NCI-H1417 (cell line): ENCODE data around the gene REEP3.
A peak's percentile ranks its signal among the peaks of the same experiment; 100 is the strongest.

Experiments
- DNase-seq, 3 experiments: peaks; one replicate each; lab custom pipeline; 2025; lab: John Stamatoyannopoulos, UW

REEP3 gene

DNA sequence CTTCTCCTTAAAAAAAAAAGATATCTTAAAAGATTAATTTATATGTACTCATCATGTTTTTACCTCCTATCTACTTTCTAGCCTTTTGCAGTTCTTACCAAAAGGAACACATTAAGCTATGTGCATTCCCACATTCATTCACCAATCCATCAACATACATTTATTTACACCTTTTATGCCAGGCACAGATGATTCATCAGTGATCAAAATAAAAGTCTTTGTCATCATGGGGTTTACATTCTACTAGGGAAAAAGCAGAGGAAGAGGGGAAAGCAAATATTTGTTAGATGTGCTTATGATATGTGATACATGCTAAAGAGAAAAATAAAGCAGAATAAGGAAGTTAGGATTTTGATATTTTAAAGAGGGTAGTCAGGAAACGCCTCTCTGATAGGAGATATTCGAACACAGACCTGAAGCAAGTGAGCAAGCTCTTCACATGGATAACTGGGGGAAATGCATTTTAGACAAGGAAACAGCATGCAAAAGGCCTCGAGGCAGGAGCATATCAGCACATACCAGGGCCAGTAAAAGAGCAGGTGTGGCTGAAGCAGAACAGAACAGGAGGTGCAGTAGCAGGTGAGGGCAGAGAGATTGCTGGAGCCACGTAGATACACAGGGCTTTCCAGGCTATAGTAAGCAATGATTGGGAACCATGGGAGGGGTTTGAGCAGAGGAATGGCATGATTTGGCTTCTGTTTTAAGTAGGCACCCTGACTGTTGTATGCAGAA is 67.4 kb downstream of the REEP3 start:
- DNase-seq, result peak in 2 of 3 experiments; percentile 23 to 65

DNA sequence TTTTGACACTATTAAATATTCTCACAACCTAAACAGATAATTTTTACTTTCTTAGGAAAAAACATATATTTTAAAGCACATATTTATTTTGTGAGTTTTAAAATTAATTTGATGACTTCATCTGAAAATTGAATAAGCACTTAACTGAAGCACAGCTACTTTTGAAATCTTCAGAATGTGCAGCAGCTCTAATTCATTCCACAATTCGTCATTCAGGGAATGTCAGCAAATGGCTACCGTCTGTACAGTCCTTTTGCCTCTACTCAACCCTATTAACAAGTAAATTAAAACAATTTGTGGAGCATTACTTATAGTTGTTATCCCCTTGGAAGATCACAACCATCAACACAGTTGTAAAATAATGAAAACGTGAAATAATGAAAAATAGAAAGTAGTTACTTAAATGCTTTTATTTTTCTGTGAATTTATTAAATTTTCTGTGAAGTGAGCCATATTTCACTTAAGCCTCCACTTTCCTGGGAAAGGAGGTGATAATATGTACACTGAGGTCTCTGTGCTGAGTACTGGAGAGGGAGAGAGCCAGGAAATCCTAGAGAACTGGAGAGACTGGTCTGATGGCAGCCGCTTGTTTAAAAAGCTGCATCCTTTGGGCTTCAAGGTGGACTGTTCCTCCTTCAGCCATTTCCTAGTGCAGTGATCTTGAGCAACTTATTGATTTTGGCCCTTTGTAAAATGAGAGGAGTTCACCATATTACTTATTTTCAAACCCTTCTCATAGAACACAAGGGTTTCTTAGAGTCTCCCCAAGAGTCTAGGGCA is 70.6 kb downstream of the REEP3 start:
- DNase-seq, result no peak

DNA sequence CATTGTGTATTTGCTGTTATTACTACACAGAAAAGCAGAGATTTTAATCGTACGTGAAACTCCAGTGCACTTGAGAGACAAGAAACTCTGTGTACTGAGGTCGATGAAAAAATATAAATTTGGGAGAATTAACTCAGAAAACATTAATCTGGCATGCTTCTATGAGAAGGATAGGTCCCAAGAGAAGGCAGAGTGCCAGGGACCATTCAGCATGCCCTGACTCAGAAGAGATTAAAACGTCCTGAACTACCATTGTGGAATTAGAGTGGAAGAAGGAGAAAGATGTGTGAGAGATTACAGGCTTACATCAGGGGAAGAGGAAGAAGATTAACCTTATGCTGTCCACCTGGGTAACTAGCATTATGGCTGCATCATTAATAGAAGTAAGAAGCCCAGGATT is 72.4 kb downstream of the REEP3 start:
- no peak for DNase-seq

DNA sequence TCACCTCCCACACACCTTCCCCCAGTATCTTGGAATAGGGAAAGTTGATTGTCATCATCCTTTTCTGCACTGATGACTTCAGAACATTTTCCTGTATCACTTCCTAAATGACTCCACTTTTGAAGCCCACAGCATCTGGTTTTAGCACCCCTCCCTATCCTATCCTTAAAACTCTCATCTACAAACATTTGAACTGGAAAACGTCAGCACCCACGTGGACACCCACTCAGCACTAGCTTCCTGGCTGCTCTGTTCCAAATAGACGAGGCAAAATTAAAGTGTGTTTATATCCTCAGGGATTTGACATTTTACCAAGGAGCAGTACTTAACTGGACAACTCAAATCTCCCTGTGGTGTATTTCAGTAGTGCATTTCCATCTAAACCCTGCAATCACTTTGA is 73.9 kb downstream of the REEP3 start:
- DNase-seq, result no peak

DNA sequence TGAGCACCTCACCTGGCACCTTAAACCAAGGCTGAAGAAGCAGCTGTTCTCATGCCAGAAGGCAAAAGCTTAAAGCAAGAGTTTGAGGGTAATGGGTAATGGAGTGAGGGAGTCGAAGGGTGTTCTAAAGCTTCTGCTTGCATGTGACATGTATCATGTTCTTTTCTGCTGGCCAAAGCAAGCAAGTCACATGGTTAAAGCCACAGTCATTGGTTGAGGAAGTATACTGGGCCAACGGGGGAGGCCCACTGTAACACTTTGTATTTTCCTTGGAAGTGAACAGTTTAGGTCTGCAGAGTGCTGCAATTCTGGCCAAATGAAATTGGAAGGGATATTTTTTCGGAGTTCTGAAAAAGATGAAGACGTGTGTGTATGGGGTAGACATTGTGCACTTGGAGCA is 75.7 kb downstream of the REEP3 start:
- no peak for DNase-seq

DNA sequence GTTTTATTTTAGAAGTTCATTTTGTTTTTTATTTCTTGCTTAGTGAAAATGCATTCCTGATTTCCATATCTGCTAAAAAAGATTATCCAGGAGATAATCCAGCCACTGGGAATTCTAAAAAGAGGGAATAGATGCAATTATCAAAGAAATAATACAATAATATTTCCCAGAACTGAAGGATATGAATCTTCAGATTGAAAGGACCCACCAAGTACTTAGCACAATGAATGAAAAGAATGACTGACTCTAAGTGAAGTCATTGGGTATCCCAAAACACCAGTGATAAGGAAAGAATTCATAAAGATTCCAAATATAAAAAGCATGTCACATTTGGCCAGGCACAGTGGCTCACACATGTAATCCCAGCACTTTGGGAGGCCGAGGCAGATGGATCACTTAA is 79.3 kb downstream of the REEP3 start:
- DNase-seq, result no peak

DNA sequence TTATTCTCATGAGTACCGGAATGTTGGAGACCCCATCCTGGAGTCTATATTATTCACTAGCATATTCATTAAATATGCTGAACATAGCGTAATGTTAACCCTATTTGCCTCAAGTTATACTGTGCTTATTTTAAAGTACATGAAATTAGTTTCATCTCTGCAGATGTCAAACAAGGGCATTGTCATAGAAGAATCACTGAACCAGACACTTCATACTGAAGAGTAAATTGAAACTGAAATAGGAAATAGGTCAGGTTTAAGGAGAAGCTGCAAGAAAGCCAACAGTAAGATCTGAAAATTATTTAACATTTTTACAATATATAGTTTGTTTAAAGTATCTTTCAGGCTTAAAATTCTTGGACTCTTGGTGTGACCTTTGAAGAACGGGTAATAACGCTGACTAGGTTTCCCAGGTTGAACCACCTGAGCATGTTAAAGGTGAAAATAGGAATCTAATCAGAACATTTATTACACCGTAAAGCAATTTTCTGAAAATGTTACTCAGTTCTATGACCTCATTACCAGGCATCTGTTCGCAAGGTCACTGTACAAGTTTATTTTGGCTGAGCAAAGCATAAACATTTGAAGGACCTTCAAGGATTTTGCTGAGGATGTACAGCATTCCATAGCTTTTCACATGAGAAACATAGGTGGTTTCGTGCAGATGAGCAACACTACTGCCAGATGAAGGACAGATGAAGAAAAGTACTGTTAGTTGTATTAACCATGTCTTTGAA is 82.7 kb downstream of the REEP3 start:
- no peak for DNase-seq

DNA sequence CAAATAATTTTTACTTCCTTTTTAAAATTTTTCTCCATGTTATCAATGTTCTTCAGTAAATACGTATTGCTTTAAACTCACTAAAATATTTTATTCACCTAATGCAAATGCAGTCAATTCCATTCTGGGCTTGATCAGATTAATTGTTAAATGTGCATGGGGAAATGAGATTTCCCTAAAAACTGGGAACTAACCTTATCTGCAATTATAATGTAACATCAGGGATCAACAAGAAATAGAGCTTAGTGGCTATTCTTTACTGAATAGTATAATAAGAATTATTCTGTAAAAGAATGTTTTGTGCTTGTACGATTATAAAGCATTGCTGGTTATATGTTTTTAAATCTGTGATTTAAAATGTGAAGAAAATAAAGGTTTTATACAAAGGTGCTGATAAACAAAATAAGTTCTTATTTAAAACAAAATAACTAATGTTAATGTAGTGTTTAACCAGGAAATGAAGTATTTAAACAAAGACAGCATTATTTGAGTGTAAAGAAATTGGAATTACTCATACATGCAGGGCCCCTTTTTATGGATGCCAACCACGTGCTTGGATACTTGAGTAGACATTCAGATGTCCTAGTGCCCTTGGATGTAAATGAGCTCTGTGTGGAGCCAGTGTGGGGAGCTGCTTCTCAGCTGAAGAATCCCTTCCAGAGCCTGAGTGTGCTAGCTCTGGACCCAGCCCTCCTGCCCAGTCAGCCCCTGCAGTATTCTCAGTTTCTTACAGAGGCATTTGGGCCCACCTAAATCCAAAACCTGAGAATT is 84.2 kb downstream of the REEP3 start:
- DNase-seq, result no peak

DNA sequence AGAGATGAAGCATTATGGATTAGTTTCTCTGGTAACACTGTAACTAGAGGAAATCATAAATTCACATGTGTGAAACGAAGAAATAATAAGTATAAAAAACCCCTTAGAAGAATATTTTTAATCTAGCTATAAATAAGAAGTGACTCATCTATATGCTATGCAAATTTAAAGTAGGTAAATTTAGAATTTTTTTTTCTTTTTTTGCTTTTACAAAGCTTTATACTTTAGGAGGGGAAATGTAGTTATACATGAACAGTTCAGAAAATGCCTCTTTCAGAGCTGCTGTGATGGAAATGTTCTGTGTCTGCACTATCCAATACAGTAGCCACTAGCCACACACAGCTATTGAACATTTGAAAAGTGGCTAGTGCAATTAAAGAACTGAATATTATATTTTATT is 87.3 kb downstream of the REEP3 start:
- DNase-seq, result no peak

DNA sequence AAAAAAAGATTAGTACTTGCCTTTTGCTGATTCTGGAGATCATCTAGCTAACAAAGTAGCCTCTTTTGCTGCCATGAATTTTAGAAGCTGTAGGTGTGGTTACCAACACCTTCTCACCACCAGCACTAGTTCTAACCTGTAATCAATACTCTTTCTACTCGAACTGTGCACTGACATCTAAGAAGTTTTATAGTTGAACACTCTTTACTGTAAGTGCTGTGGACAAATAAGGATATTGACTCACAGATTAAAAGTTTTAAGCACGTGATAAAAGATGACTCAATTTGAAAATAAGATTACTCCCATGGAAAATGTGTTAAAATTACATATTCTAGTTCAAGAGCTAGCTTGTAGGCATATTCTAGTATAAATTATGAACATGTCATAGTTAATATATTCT is 89.9 kb downstream of the REEP3 start:
- no peak for DNase-seq

DNA sequence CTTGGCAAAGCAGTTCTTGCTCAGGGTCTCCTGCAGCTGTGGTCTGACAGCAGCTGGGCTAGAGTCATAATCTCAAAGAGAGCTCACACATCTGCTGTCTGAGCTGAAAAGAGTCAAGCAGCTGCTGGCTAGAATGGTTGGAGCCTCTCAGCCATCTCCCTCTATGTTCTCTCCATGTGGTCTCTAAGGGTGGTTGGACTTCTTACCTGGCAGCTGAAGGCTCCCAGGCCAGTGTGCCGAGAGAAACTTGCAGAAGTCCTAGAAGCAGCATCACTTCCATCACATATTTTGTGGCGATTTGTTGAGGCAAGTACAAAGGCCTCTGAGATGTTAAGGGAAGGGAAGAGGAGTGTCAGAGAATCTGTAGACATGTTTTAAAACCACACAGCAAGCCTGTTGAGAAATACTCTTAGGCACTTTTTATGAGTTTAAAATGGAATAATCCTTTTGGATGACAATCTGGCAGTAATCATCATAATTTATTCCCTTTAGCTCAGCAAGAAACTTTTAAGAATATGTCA is 93.2 kb downstream of the REEP3 start:
- peak in 1 of 3 experiments; percentile 5 for DNase-seq

DNA sequence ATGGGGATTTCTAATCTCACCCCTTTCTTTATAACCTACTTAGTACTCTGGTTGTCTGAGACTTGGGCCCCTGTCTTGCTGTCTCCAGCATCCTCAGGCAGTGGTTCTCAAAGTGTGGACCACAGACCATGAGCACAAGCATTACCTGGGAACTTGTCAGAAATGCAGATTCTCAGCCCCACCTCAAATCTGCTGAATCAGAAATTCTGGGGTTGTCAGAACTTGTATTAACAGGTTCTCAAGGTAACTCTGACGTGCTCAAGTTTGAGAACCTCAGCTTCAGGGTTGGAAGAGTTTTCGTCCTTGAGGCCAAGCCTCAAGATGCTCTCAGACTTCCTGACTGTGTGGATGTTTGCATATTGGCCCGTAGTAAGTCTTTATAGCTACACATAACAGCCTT is 97.4 kb downstream of the REEP3 start:
- no peak for DNase-seq

DNA sequence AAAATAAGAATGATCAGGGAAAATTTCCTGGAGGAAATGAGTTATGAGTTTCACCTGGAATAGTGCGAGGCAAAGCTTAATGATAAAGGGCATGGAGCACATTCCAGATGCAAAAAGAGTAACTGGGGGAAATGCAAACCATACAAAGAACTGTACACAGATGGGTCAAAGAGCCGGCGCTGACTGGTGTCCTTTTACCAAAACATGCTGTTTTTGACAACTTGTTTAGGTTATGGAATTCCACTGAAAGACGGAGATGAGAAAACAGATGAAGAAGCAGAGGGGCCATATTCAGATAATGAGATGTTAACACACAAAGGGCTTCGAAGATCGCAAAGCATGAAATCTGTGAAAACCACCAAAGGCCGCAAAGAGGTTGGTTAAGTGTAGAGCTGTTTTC is 98.2 kb downstream of the REEP3 start:
- DNase-seq, result no peak

DNA sequence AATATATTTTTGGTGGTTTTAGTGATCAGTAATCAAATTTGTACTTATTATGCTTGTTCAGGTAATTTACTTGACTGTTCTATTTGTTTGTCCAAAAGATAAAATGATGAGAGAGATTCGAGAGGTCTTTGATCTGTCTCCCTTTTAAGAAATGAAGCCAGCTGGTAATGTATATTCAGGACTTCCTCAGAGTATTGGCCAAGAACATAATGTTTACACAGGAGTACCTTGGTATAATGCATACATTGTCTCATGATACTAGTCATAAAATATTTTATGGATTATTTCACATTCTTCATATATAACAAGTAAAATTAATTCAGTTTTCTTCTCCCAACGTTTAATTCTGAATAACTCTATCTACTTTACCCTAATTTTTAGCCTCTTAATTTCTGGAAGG is 100.9 kb downstream of the REEP3 start:
- no peak for DNase-seq

DNA sequence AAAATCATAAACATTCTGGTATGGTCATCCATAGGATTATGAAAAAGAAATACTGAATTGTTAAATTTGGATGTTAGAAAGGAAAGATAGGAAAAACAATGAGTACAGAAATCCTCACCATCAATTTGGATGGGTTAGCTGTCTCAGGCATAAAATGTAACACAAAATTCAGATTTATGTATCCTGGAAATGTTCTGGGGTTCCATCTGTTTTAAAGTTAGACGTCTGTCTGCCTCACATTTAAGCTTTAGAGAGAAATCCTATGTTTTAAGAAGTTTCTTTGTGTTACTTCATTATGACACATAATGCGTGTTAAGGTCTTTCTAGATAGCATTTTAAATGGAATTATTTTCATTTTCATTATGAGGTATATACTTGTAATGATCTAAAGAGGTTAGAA is 103.5 kb downstream of the REEP3 start:
- peak in 1 of 3 experiments; percentile 31 for DNase-seq

DNA sequence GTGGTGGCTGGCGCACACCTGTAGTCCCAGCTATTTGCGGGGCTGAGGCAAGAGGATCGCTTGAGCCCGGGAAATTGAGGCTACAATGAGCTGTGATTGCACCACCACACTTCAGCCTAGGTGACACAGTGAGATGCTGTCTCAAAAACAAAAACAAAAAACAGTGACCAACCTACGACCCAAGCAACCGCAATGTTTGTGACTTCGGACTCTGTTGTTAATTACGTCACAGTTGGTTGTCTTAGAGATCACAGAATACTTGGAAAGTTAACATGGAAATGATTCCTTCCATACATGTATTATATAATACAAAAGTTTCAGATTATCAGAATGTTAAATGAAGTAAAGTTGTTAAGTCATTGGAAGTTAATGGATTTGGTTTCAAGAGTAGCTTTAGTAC is 106.2 kb downstream of the REEP3 start:
- DNase-seq, result peak in 1 of 3 experiments; percentile 12

DNA sequence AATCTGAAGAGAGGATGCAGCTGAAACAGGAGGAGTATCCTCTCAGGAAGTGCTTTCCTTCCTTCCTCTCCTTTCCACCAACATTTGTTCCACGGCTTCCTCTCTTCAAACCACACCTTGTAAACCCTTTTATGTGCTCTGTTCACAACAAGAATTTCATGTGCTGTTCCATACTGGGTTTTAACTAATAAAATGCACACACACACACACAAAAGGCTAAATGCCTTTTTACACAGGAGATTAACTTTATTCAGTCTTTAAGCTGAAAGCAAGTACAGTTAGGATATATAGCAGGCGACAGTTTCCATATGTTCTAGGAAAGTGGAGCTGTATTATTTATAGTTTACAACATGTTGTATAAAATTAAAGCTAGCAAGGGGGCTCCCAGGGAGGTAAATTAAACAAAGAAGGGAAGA is 106.7 kb downstream of the REEP3 start:
- peak in 1 of 3 experiments; percentile 28 for DNase-seq

DNA sequence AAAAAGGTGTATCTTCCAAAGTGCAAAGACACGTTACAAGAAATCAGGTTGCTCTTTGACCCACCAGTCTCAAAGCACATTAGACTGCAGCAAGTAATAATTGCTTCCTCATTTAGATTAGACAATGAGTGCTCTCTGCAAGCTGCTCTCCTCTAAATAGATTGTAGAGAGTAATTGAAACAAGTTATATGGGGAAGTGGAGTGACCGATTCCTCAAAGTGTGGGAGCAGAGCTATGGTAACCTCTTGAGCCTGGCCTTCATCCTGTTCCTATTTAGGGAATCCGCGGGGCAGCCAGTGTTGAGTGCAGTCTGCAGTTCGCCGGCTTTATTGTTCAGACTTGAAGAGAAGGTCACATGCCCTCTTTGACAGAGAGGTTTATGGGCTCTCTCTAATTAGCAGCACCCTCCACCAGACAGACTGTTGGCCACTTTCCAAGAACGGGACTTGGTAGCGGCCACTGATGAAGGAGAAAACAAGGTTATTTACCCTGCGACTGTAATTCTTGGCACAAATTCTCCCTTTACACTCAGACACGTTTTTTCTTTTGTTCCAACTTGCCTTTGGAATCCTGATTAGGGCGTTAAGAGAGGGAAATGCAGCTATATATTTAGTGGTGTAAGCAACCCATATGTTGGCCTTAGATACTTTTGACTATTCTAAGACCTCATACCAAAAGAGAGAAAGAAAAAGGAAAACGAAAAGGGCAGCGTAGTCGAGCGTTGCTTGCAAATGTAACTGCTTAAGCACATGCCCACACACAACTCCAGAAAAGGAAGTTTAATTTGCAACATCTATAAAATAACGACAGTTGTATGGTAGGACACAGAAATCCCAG is 107.5 kb downstream of the REEP3 start:
- peak; percentile 80 to 97 (median 82) for DNase-seq

DNA sequence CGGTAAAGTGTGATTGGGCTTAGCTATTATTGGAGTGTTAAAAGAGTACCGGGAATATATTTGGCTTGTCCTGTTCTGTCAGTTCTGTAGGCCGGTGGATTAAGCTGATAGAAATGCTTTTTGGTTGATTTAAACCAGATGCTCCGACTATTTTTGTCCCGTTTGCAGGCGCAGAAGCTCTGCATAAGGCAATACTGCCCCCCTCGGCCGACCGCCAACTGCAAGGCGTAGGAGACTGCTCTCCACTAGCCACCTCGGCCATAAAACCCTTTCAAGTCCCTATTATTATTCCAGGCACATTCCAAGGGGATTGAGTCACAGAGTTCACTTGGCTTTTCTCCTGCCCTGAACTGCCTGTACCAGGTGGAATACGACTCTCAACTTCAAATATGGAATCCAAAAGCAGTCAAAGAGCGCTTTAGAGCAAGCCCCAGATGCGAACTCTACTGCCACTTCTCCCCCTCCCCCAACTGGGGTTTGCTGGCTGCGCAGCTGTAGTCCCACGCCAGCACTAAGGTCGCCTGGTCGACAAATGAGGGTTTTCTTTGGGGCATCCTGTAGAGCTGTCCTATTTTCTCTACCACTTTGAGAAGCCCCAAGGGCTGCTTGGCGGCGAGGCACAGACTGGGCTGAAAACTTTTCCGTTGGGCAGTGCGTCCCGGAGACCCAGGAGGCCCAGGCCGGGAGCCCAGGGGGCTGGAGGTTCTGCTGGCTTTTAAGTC is 108.3 kb downstream of the REEP3 start:
- DNase-seq, result peak; percentile 72 to 89 (median 86)
